K562 (cell line): ENCODE measurements around the gene NEDD9. TPM values are rescaled to one million over a fixed set of nuclear protein-coding genes. Genes with fewer than 3 reads are reported as not detected.
A peak's percentile ranks its signal among the peaks of the same experiment; 100 is the strongest.

Source experiments
- ASH1L ChIP-seq: fragments of 450-650 bp; IDR thresholded peaks from 2 replicates; pipeline ENCODE4 v1.6.1; 2018; ENCODE audit warnings: borderline replicate concordance, mild to moderate bottlenecking, low read depth; ENCODE audit not compliant: partially characterized antibody
- KLF1 ChIP-seq: fragments of 450-650 bp; IDR thresholded peaks from 2 replicates; pipeline ENCODE4 v1.6.1; 2016; ENCODE audit warnings: missing genetic modification characterization, missing compliant biosample characterization
- NFE2 ChIP-seq: IDR thresholded peaks from 2 replicates; pipeline ENCODE4 v1.6.1; 2014; ENCODE audit warnings: antibody characterized with exemption, low read depth
- YBX1 ChIP-seq: fragments of 450-650 bp; IDR thresholded peaks from 2 replicates; pipeline ENCODE4 v1.7.1; 2016; ENCODE audit warnings: mild to moderate bottlenecking
- ZNF197 ChIP-seq: fragments of 200-800 bp; sonication (Bioruptor generic); IDR thresholded peaks from 2 replicates; pipeline ENCODE4 v1.6.1; 2016; ENCODE audit warnings: low read depth, missing genetic modification characterization, missing compliant biosample characterization
- polyA plus RNA-seq, 8 experiments: library from polyadenylated mRNA; depleted of rRNA in 4 of 8; stranded (reverse) in 5 of 8; unstranded in 3 of 8; fragments of >200 nt; fragmentation: Nextera tagmentation in 2 of 8; fragmentation: Illumina TruSeq in 1 of 8; extraction: Ambion mirVana in 2 of 8; extraction: Trizol in 1 of 8; gene quantifications; 2 replicates each; pipeline versions ENCODE4 v1.2.1 to v1.2.3, GENCODE V29; 2011 to 2014; ENCODE audit warnings: inconsistent platforms in 1 of 8, missing spikeins in 1 of 8
- total RNA-seq, 7 experiments: library from RNA; depleted of rRNA in 6 of 7; stranded (reverse); fragments of >200 nt in 6 of 7; fragmentation: Illumina TruSeq in 2 of 7; extraction: Trizol in 2 of 7; gene quantifications; 2 replicates each; pipeline versions ENCODE4 v1.2.1 to v1.2.3, GENCODE V29; 2011 to 2021; ENCODE audit warnings: low replicate concordance in 1 of 7
- TF ChIP-seq, protein P1 (sequence below): fragments of 450-650 bp; IDR thresholded peaks from 2 replicates; pipeline ENCODE4 v1.6.1; 2018; ENCODE audit not compliant: partially characterized antibody
- TF ChIP-seq, protein P2 (sequence below): fragments of 450-650 bp; IDR thresholded peaks from 2 replicates; pipeline ENCODE4 v1.7.0; 2016; ENCODE audit warnings: borderline replicate concordance
- TF ChIP-seq, protein P3 (sequence below): fragments of 450-650 bp; IDR thresholded peaks from 2 replicates; pipeline ENCODE4 v1.6.1; 2016
- TF ChIP-seq, protein P4 (sequence below), 2 experiments: fragments of 450-650 bp; formaldehyde crosslinking in 1 of 2; IDR thresholded peaks; 2 replicates each; pipeline versions ENCODE4 v1.4.0 to v1.6.1; 2014 to 2020; ENCODE audit warnings: mild to moderate bottlenecking in 2 of 2, borderline replicate concordance in 1 of 2, low read depth in 1 of 2

Gene NEDD9
- total and polyA plus RNA-seq, 9 of the 15 experiments (the other 6 are each of a cell fraction or from before 2014, with no cell fraction given) = 0.04 to 0.18 (median 0.15) TPM; not detected in 6

- TF ChIP-seq, protein P1, sequence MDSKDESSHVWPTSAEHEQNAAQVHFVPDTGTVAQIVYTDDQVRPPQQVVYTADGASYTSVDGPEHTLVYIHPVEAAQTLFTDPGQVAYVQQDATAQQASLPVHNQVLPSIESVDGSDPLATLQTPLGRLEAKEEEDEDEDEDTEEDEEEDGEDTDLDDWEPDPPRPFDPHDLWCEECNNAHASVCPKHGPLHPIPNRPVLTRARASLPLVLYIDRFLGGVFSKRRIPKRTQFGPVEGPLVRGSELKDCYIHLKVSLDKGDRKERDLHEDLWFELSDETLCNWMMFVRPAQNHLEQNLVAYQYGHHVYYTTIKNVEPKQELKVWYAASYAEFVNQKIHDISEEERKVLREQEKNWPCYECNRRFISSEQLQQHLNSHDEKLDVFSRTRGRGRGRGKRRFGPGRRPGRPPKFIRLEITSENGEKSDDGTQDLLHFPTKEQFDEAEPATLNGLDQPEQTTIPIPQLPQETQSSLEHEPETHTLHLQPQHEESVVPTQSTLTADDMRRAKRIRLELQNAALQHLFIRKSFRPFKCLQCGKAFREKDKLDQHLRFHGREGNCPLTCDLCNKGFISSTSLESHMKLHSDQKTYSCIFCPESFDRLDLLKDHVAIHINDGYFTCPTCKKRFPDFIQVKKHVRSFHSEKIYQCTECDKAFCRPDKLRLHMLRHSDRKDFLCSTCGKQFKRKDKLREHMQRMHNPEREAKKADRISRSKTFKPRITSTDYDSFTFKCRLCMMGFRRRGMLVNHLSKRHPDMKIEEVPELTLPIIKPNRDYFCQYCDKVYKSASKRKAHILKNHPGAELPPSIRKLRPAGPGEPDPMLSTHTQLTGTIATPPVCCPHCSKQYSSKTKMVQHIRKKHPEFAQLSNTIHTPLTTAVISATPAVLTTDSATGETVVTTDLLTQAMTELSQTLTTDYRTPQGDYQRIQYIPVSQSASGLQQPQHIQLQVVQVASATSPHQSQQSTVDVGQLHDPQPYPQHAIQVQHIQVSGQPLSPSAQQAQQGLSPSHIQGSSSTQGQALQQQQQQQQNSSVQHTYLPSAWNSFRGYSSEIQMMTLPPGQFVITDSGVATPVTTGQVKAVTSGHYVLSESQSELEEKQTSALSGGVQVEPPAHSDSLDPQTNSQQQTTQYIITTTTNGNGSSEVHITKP = peak; percentile 91
- TF ChIP-seq, protein P2, sequence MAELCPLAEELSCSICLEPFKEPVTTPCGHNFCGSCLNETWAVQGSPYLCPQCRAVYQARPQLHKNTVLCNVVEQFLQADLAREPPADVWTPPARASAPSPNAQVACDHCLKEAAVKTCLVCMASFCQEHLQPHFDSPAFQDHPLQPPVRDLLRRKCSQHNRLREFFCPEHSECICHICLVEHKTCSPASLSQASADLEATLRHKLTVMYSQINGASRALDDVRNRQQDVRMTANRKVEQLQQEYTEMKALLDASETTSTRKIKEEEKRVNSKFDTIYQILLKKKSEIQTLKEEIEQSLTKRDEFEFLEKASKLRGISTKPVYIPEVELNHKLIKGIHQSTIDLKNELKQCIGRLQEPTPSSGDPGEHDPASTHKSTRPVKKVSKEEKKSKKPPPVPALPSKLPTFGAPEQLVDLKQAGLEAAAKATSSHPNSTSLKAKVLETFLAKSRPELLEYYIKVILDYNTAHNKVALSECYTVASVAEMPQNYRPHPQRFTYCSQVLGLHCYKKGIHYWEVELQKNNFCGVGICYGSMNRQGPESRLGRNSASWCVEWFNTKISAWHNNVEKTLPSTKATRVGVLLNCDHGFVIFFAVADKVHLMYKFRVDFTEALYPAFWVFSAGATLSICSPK = no peak
- TF ChIP-seq, protein P3, sequence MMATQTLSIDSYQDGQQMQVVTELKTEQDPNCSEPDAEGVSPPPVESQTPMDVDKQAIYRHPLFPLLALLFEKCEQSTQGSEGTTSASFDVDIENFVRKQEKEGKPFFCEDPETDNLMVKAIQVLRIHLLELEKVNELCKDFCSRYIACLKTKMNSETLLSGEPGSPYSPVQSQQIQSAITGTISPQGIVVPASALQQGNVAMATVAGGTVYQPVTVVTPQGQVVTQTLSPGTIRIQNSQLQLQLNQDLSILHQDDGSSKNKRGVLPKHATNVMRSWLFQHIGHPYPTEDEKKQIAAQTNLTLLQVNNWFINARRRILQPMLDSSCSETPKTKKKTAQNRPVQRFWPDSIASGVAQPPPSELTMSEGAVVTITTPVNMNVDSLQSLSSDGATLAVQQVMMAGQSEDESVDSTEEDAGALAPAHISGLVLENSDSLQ = peak; percentile 76
- TF ChIP-seq KLF1 (tag) (0 out of 2 replicates have a peak, but pooled peaks have one; percentile 54), ZNF197 (CRISPR knock-in tag) (peak; percentile 75; the same call in 1 of the 2 replicates), ASH1L (peak; percentile 29), NFE2 (peak; percentile 100), YBX1 (no peak)
- TF ChIP-seq, protein P4, sequence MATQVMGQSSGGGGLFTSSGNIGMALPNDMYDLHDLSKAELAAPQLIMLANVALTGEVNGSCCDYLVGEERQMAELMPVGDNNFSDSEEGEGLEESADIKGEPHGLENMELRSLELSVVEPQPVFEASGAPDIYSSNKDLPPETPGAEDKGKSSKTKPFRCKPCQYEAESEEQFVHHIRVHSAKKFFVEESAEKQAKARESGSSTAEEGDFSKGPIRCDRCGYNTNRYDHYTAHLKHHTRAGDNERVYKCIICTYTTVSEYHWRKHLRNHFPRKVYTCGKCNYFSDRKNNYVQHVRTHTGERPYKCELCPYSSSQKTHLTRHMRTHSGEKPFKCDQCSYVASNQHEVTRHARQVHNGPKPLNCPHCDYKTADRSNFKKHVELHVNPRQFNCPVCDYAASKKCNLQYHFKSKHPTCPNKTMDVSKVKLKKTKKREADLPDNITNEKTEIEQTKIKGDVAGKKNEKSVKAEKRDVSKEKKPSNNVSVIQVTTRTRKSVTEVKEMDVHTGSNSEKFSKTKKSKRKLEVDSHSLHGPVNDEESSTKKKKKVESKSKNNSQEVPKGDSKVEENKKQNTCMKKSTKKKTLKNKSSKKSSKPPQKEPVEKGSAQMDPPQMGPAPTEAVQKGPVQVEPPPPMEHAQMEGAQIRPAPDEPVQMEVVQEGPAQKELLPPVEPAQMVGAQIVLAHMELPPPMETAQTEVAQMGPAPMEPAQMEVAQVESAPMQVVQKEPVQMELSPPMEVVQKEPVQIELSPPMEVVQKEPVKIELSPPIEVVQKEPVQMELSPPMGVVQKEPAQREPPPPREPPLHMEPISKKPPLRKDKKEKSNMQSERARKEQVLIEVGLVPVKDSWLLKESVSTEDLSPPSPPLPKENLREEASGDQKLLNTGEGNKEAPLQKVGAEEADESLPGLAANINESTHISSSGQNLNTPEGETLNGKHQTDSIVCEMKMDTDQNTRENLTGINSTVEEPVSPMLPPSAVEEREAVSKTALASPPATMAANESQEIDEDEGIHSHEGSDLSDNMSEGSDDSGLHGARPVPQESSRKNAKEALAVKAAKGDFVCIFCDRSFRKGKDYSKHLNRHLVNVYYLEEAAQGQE (IDR thresholded peaks at IDR 0.05; ENCODE audit: borderline replicate concordance) = peak; percentile 40; the same call in 1 of the 2 replicates
- TF ChIP-seq, protein P4 (CRISPR knock-in tag; IDR thresholded peaks at IDR 0.05; ENCODE audit: low read depth) = no peak
Observed at GRCh38 chr6:11143394-11144371, 88.8 kb downstream of the NEDD9 start (continued).
